Measurements from ENCODE around the gene AOAH. TPM values are rescaled to one million over a fixed set of nuclear protein-coding genes. Genes with fewer than 3 reads are reported as not detected.

Gene AOAH
- total RNA-seq, 1 donor from 2014 or later, result 0.28 TPM

DNA sequence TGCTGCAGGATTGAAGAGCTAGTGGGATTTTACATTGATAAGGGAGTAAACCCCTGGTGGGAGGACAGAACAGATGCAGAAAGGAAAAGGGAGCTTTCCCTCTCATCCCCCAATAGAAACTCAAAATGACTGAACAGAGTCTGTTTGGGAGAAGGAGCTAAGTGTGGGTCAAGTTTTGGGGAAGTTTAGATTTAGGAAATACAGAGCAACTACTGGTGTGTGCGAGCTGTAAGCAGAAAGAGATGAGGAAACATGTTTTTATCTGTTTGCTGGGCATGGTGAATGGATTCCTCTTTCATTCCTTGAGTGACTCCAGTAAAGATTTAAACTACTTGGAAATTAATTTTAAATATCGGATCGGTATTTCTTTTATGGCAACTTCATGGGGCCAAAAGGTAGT, 132.7 kb downstream of the AOAH start:
- no peaks in the 10 kb centered on the region for H3K27me3 Mint-ChIP-seq (ENCODE audit: unreplicated experiment)
- H3K4me3 Mint-ChIP-seq (ENCODE audit: unreplicated experiment), result no peak overlapping the region
- H3K27ac Mint-ChIP-seq (ENCODE audit: unreplicated experiment), result no peak overlapping the region
- no peaks in the 10 kb centered on the region for H3K4me1 Mint-ChIP-seq (ENCODE audit: unreplicated experiment)
- no peak for DNase-seq (ENCODE audit: low spot score)
- TF ChIP-seq, protein P1, sequence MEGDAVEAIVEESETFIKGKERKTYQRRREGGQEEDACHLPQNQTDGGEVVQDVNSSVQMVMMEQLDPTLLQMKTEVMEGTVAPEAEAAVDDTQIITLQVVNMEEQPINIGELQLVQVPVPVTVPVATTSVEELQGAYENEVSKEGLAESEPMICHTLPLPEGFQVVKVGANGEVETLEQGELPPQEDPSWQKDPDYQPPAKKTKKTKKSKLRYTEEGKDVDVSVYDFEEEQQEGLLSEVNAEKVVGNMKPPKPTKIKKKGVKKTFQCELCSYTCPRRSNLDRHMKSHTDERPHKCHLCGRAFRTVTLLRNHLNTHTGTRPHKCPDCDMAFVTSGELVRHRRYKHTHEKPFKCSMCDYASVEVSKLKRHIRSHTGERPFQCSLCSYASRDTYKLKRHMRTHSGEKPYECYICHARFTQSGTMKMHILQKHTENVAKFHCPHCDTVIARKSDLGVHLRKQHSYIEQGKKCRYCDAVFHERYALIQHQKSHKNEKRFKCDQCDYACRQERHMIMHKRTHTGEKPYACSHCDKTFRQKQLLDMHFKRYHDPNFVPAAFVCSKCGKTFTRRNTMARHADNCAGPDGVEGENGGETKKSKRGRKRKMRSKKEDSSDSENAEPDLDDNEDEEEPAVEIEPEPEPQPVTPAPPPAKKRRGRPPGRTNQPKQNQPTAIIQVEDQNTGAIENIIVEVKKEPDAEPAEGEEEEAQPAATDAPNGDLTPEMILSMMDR (IDR thresholded peaks at IDR 0.05; ENCODE audit: unreplicated experiment), result no peak
- H3K36me3 Mint-ChIP-seq (ENCODE audit: low read depth, unreplicated experiment), result no peaks in the 10 kb centered on the region
- no peaks in the 10 kb centered on the region for H3K9me3 Mint-ChIP-seq (ENCODE audit: unreplicated experiment)

DNA sequence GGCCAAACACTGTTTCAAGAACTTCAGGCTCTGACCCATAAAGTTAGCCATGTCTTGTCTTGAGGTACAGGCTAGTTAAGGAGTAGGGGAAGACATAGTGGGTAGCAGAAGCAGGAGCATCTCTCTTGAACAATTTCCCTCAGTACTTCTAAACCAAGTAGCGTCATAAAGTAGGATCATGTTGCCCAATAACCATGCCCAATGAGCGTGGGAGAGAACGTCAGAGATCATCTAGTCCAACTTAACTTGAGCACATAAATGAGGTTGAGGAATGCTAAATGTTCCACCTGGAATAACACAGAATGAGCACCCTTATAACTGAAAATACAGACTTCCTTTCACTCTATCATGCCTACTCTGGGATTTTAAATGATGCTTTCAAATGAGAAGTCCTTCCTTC, 134.9 kb downstream of the AOAH start:
- Mint-ChIP-seq H3K4me3 (ENCODE audit: unreplicated experiment) (no peak overlapping the region), H3K9me3 (ENCODE audit: unreplicated experiment) (no peaks in the 10 kb centered on the region), H3K4me1 (ENCODE audit: unreplicated experiment) (no peaks in the 10 kb centered on the region), H3K27me3 (ENCODE audit: unreplicated experiment) (no peaks in the 10 kb centered on the region), H3K27ac (ENCODE audit: unreplicated experiment) (no peak overlapping the region), H3K36me3 (ENCODE audit: low read depth, unreplicated experiment) (no peaks in the 10 kb centered on the region)
- no peak for DNase-seq (ENCODE audit: low spot score)
- TF ChIP-seq, protein P1 (IDR thresholded peaks at IDR 0.05; ENCODE audit: unreplicated experiment), result no peak

DNA sequence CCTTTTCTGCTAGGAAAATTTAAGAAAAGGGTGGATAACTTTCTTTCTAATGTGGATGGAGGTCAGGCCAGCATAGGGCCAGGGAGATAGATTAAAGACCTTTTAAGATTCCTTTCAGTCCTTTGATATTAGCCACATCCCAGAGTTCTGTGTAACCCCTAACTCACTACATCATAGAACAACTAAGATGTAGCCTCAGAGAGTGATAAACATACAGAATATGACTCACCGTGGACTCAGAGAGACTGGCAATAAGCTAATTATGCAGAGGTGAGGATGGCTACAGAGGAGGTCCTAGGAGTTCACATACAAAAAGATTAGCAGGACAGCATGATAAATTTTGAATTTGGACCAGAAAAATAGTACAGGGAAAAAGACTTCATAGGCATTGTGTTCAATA, 141.0 kb downstream of the AOAH start:
- DNase-seq (ENCODE audit: low spot score), result no peak
- H3K4me1 Mint-ChIP-seq (ENCODE audit: unreplicated experiment), result no peaks in the 10 kb centered on the region
- H3K27ac Mint-ChIP-seq (ENCODE audit: unreplicated experiment), result no peak overlapping the region
- H3K36me3 Mint-ChIP-seq (ENCODE audit: low read depth, unreplicated experiment), result no peaks in the 10 kb centered on the region
- H3K27me3 Mint-ChIP-seq (ENCODE audit: unreplicated experiment), result peaks cover 1% of the 10 kb centered on the region
- no peak overlapping the region for H3K4me3 Mint-ChIP-seq (ENCODE audit: unreplicated experiment)
- H3K9me3 Mint-ChIP-seq (ENCODE audit: unreplicated experiment), result no peaks in the 10 kb centered on the region
- TF ChIP-seq, protein P1 (IDR thresholded peaks at IDR 0.05; ENCODE audit: unreplicated experiment), result no peak

DNA sequence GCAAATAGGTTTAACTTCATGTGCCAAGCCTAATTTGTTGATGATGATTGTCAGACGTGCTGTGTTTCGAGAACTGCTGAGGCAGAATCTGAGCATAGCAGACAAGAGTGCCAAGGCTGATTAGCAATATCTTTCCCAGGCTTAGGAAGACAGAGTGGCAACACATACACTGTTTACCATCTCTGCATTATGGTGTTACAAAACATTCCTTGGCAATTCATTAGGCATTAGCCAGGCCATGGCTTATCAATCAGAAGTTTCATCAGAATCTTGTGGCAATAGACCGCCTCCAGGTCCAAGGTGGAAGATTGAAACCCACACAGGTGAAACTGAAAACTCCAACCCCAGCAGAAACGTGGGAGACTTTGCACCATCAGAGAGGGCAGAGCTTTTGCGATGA, 148.5 kb downstream of the AOAH start:
- no peak for DNase-seq (ENCODE audit: low spot score)
- TF ChIP-seq, protein P1 (IDR thresholded peaks at IDR 0.05; ENCODE audit: unreplicated experiment), result no peak
- Mint-ChIP-seq H3K4me1 (ENCODE audit: unreplicated experiment) (peaks cover 8% of the 10 kb centered on the region), H3K4me3 (ENCODE audit: unreplicated experiment) (no peak overlapping the region), H3K9me3 (ENCODE audit: unreplicated experiment) (no peaks in the 10 kb centered on the region), H3K36me3 (ENCODE audit: low read depth, unreplicated experiment) (no peaks in the 10 kb centered on the region), H3K27ac (ENCODE audit: unreplicated experiment) (no peak overlapping the region), H3K27me3 (ENCODE audit: unreplicated experiment) (peaks cover 1% of the 10 kb centered on the region)

DNA sequence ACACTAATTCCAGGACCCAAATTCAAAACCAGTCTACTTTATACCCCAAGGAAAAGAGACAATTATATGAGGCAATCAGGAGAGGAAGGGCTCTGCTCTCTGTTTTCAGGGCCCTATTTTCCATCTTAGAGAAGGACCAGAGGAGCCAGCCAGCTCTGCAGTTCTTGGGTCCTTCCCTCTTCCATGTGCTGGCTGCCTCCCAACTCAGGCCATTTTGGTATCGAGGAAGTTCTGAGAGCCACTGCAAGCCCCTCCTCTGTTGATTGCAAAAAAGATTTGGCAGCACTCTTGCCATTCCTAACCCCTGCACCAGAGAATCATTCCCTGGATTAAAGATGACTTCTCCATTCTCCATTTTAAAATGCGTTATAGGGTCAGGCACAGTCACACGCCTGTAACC, 151.2 kb downstream of the AOAH start:
- TF ChIP-seq, protein P1 (IDR thresholded peaks at IDR 0.05; ENCODE audit: unreplicated experiment), result no peak
- Mint-ChIP-seq H3K27me3 (ENCODE audit: unreplicated experiment) (peaks cover 1% of the 10 kb centered on the region), H3K9me3 (ENCODE audit: unreplicated experiment) (no peaks in the 10 kb centered on the region), H3K27ac (ENCODE audit: unreplicated experiment) (no peak overlapping the region), H3K4me1 (ENCODE audit: unreplicated experiment) (peaks cover 8% of the 10 kb centered on the region), H3K4me3 (ENCODE audit: unreplicated experiment) (no peak overlapping the region), H3K36me3 (ENCODE audit: low read depth, unreplicated experiment) (no peaks in the 10 kb centered on the region)
- DNase-seq (ENCODE audit: low spot score), result no peak

Measured in endothelial cell (in vitro differentiated cells).